GM12864 (cell line): ENCODE data around the gene COMMD7.

Experiments used
- DNase-seq: peaks from one replicate; pipeline ENCODE4 v3.0.0-alpha.2; 2011; ENCODE audit warnings: low read depth
- H3K4me3 ChIP-seq: 2 replicates; pipeline ENCODE4 v1.5.1; 2011; ENCODE audit warnings: mild to moderate bottlenecking, low read depth, low read length, control low read depth
- CTCF ChIP-seq: IDR thresholded peaks from 2 replicates; pipeline ENCODE4 v1.5.1; 2011; ENCODE audit warnings: low read depth, mild to moderate bottlenecking, moderate library complexity, low read length, control low read depth, inconsistent platforms; ENCODE audit errors: missing control alignments

Gene COMMD7

GRCh38 chr20:32667027-32667426, 76.2 kb downstream of the COMMD7 start:
- no peak for DNase-seq
- TF ChIP-seq CTCF = no peak
- no peak overlapping the region for H3K4me3 ChIP-seq

- H3K4me3 ChIP-seq = no peak overlapping the region
- DNase-seq = no peak
- no peak for TF ChIP-seq CTCF
Observed at GRCh38 chr20:32664678-32665159, 78.5 kb downstream of the COMMD7 start.

- no peak overlapping the region for H3K4me3 ChIP-seq
- no peak for TF ChIP-seq CTCF
- DNase-seq = no peak
Observed at GRCh38 chr20:32664012-32664677, 79.1 kb downstream of the COMMD7 start.

- no peak overlapping the region for H3K4me3 ChIP-seq
- TF ChIP-seq CTCF = no peak
- DNase-seq = no peak
Observed at GRCh38 chr20:32663335-32664011, 79.8 kb downstream of the COMMD7 start.

GRCh38 chr20:32661820-32662528, 81.3 kb downstream of the COMMD7 start:
- DNase-seq = no peak
- no peak for TF ChIP-seq CTCF
- no peak overlapping the region for H3K4me3 ChIP-seq

GRCh38 chr20:32660661-32661060, 82.6 kb downstream of the COMMD7 start:
- no peak for TF ChIP-seq CTCF
- no peak overlapping the region for H3K4me3 ChIP-seq
- DNase-seq = no peak

GRCh38 chr20:32656827-32657226, 86.4 kb downstream of the COMMD7 start:
- DNase-seq = no peak

More at GRCh38 chr20:32656827-32657226, 86.4 kb downstream of the COMMD7 start:
- H3K4me3 ChIP-seq = no peak overlapping the region
- TF ChIP-seq CTCF = no peak
